ENCODE measurements around the gene SDS. TPM values are rescaled to one million over a fixed set of nuclear protein-coding genes. Genes with fewer than 3 reads are reported as not detected.

SDS gene
- total and polyA plus RNA-seq, 2 of the 8 experiments (the other 6 are each of a cell fraction or from before 2014, with no cell fraction given) = 0.21 TPM; not detected in 1

GRCh38 chr12:113366827-113367226 lies 36.9 kb downstream of the SDS start:
- H3K79me1 ChIP-seq (ENCODE audit: low read depth, low read length) = peaks cover 5% of the 10 kb centered on the region
- no peaks in the 10 kb centered on the region for H3K4me1 ChIP-seq (replicated peaks in 1 of 4; ENCODE audit: control insufficient read depth in 3 of 4, insufficient read depth in 4 of 4, low read length in 3 of 4)
- no peak overlapping the region for H2BK120ac ChIP-seq (replicated peaks; ENCODE audit: low read depth, low read length)
- no peak overlapping the region for H3K4me2 ChIP-seq (ENCODE audit: insufficient read depth in 1 of 2, low read depth in 2 of 2, low read length in 2 of 2)
- no peaks in the 10 kb centered on the region for H3K9me3 ChIP-seq (ENCODE audit: insufficient read depth in 2 of 2, low read depth in 1 of 2, low read length in 1 of 2)
- POLR2A ChIA-PET (ENCODE audit: partially characterized antibody) = interaction anchor here (0.8 kb wide), 1 partner anchor 130 kb away, joined by 3 read pairs; no protein-coding TSS in a partner anchor
- no peak overlapping the region for H4K8ac ChIP-seq (ENCODE audit: extremely low read depth, insufficient read depth, low read length)
- no peaks in the 10 kb centered on the region for H3K27me3 ChIP-seq (replicated peaks in 1 of 4; ENCODE audit: control insufficient read depth in 3 of 4, extremely low read depth in 1 of 4, insufficient read depth in 3 of 4, low read length in 3 of 4)
- no peak overlapping the region for H2BK20ac ChIP-seq (ENCODE audit: low read length)
- no peak overlapping the region for H4K91ac ChIP-seq (replicated peaks; ENCODE audit: insufficient read length, low read length)
- H3K18ac ChIP-seq (ENCODE audit: extremely low read depth, low read length) = no peak overlapping the region
- H3K23ac ChIP-seq (ENCODE audit: insufficient read length) = no peak overlapping the region
- H4K5ac ChIP-seq (ENCODE audit: insufficient read length, low read depth, low read length) = no peak overlapping the region
- FAIRE-seq (no peak), DNase-seq (ENCODE audit: low read depth in 1 of 2, low spot score in 2 of 2) (no peak)
- no peak overlapping the region for H3K14ac ChIP-seq (ENCODE audit: insufficient read length)
- no peak overlapping the region for H3K9ac ChIP-seq (replicated peaks in 1 of 4; ENCODE audit: extremely low read depth in 1 of 4, low read depth in 3 of 4, low read length in 3 of 4)
- H3K23me2 ChIP-seq (ENCODE audit: low read depth, low read length) = no peaks in the 10 kb centered on the region
- H4K20me1 ChIP-seq (replicated peaks in 1 of 2; ENCODE audit: control insufficient read depth in 1 of 2, insufficient read depth in 2 of 2, low read length in 2 of 2) = peaks cover 2 to 3% of the 10 kb centered on the region in 2 experiments
- no peak overlapping the region for H3K4me3 ChIP-seq (ENCODE audit: extremely low read depth in 1 of 4, insufficient read depth in 2 of 4, low read depth in 3 of 4, low read length in 4 of 4)
- H2BK15ac ChIP-seq (ENCODE audit: low read length) = no peak overlapping the region
- no peaks in the 10 kb centered on the region; a peak in 1 of 8 replicates for H3K36me3 ChIP-seq (ENCODE audit: control insufficient read depth in 2 of 4, insufficient read depth in 4 of 4, low read length in 3 of 4)
- no peaks in the 10 kb centered on the region for H3K79me2 ChIP-seq (ENCODE audit: control insufficient read depth in 1 of 2, insufficient read depth in 2 of 2, low read length in 2 of 2)
- H2BK5ac ChIP-seq (ENCODE audit: low read depth, low read length) = no peak overlapping the region
- 77% methylated on average over 4 of the region's 4 CpGs; no CpG with 5 or more reads in 1 of the 2 experiments for WGBS, 2 experiments (ENCODE audit: extremely low coverage in 1 of 2, insufficient coverage in 1 of 2, insufficient read length in 1 of 2, insufficient replicate concordance in 2 of 2, low coverage in 1 of 2, low lambda C conversion rate in 2 of 2, missing lambda C conversion rate in 1 of 2)
- H3K56ac ChIP-seq (replicated peaks; ENCODE audit: insufficient read length, low read depth, low read length) = no peak overlapping the region
- no peak overlapping the region for H3K27ac ChIP-seq (ENCODE audit: low read depth, low read length)
- CTCF ChIA-PET (ENCODE audit: partially characterized antibody) = interaction anchor here (1.0 to 1.9 kb wide), 2 partner anchors 58 to 95 kb away, joined by 3 to 7 read pairs; no protein-coding TSS in a partner anchor
- no peak overlapping the region for H2AFZ ChIP-seq (ENCODE audit: low read length)
- no peak overlapping the region for H2AK5ac ChIP-seq (ENCODE audit: low read depth, low read length)
- no peak overlapping the region for H3K4ac ChIP-seq (replicated peaks; ENCODE audit: insufficient read length, low read depth, low read length)
- no peak overlapping the region for H2BK12ac ChIP-seq (ENCODE audit: low read depth, low read length)
- no peak for TF ChIP-seq POU5F1 (IDR thresholded peaks at IDR 0.05; ENCODE audit: low read depth, low read length)
- no peak for TF ChIP-seq MAFK (IDR thresholded peaks at IDR 0.05; ENCODE audit: low read depth, low read length)
- TF ChIP-seq RAD21 (IDR thresholded peaks at IDR 0.05 in 1 of 2, conservative IDR thresholded peaks at IDR 0.05 in 1 of 2; ENCODE audit: low read depth in 2 of 2, low read length in 2 of 2) = no peak
- no peak for TF ChIP-seq TAF7 (optimal IDR thresholded peaks at IDR 0.05; ENCODE audit: borderline replicate concordance, low read depth, low read length)
- TF ChIP-seq TCF12 (IDR thresholded peaks at IDR 0.05; ENCODE audit: low read depth, low read length) = no peak
- no peak for TF ChIP-seq KDM1A (IDR thresholded peaks at IDR 0.05; ENCODE audit: borderline replicate concordance, low read length)
- no peak for TF ChIP-seq JUN (IDR thresholded peaks at IDR 0.05; ENCODE audit: low read depth, low read length)
- no peak for TF ChIP-seq MAX (IDR thresholded peaks at IDR 0.05)
- no peak for TF ChIP-seq SIN3A (conservative IDR thresholded peaks at IDR 0.05 in 1 of 2, IDR thresholded peaks at IDR 0.05 in 1 of 2; ENCODE audit: low read depth in 1 of 2, low read length in 2 of 2)
- no peak for TF ChIP-seq CTCF (IDR thresholded peaks at IDR 0.05; ENCODE audit: control extremely low read depth in 1 of 3, insufficient read depth in 1 of 3, low read depth in 1 of 3, low read length in 3 of 3)
